ENCODE results near the gene RALGPS1. TPM values are rescaled to one million over a fixed set of nuclear protein-coding genes. Genes with fewer than 3 reads are reported as not detected.

The RALGPS1 gene
- total and polyA plus RNA-seq, 2 of the 13 experiments (the other 11 are each of a cell fraction or from before 2014, with no cell fraction given): 3.7 to 6.5 TPM

GRCh38 chr9:127197186-127197860, 282.7 kb downstream of the RALGPS1 start (continued):
- TF ChIP-seq TRIM22 (IDR thresholded peaks at IDR 0.05) (no peak), ZNF556 (CRISPR knock-in tag; IDR thresholded peaks at IDR 0.05; ENCODE audit: borderline replicate concordance) (no peak), ZNF142 (CRISPR knock-in tag; IDR thresholded peaks at IDR 0.05) (no peak), SIX1 (CRISPR knock-in tag; IDR thresholded peaks at IDR 0.05; ENCODE audit: borderline replicate concordance) (no peak), ZNF101 (CRISPR knock-in tag; IDR thresholded peaks at IDR 0.05; ENCODE audit: borderline replicate concordance, low read depth) (no peak), ZNF33A (CRISPR knock-in tag; IDR thresholded peaks at IDR 0.05; ENCODE audit: borderline replicate concordance) (no peak), ZNF446 (CRISPR knock-in tag; IDR thresholded peaks at IDR 0.05) (no peak), GMEB1 (CRISPR knock-in tag; IDR thresholded peaks at IDR 0.05; ENCODE audit: borderline replicate concordance) (no peak), HOXA3 (CRISPR knock-in tag; IDR thresholded peaks at IDR 0.05) (no peak), SIX4 (CRISPR knock-in tag; IDR thresholded peaks at IDR 0.05) (no peak), HNRNPLL (IDR thresholded peaks at IDR 0.05; ENCODE audit: low read depth, low read length, poor library complexity, severe bottlenecking) (no peak), CEBPZ (IDR thresholded peaks at IDR 0.05; ENCODE audit: low read length) (no peak), BCLAF1 (IDR thresholded peaks at IDR 0.05) (no peak)

Measured in HepG2 (cell line).